ENCODE results near the gene ZDHHC21.

- TF ChIP-seq CTCF (conservative IDR thresholded peaks at IDR 0.05), result no peak
- TF ChIP-seq ZFX (IDR thresholded peaks at IDR 0.05), result no peak
These were observed 21.9 kb upstream of the ZDHHC21 start for GRCh38 chr9:14715102-14715501.

Measured in C4-2B (cell line).